ENCODE results near the gene HDGFL2. TPM values are rescaled to one million over a fixed set of nuclear protein-coding genes. Genes with fewer than 3 reads are reported as not detected.
A peak's percentile ranks its signal among the peaks of the same experiment; 100 is the strongest.

HDGFL2 gene
- total and polyA plus RNA-seq, 2 of the 8 experiments (the other 6 are each of a cell fraction or from before 2014, with no cell fraction given): 31.1 to 106 TPM

- H4K5ac ChIP-seq (ENCODE audit: insufficient read length, low read depth, low read length): no peak overlapping the region
- no peaks in the 10 kb centered on the region for H3K79me2 ChIP-seq (ENCODE audit: control insufficient read depth in 1 of 2, insufficient read depth in 2 of 2, low read length in 2 of 2)
- peaks cover 2% of the 10 kb centered on the region; the same call in 1 of the 2 replicates for H3K79me1 ChIP-seq (ENCODE audit: low read depth, low read length)
- no peak overlapping the region for H2BK120ac ChIP-seq (replicated peaks; ENCODE audit: low read depth, low read length)
- no peak overlapping the region for H2AFZ ChIP-seq (ENCODE audit: low read length)
- POLR2A ChIA-PET (ENCODE audit: partially characterized antibody): interaction anchor here (0.7 to 2.8 kb wide), 5 partner anchors 9 to 165 kb away, joined by 4 to 27 read pairs (median 7); partner anchors contain the start of genes MPND and PLIN4
- H4K91ac ChIP-seq (replicated peaks; ENCODE audit: insufficient read length, low read length): no peak overlapping the region
- H4K20me1 ChIP-seq (replicated peaks in 1 of 2; ENCODE audit: control insufficient read depth in 1 of 2, insufficient read depth in 2 of 2, low read length in 2 of 2): peaks cover 13 to 22% of the 10 kb centered on the region in 2 experiments
- H3K23ac ChIP-seq (ENCODE audit: insufficient read length): no peak overlapping the region
- FAIRE-seq (no peak), DNase-seq (ENCODE audit: low read depth in 1 of 2, low spot score in 2 of 2) (no peak)
- H4K8ac ChIP-seq (ENCODE audit: extremely low read depth, insufficient read depth, low read length): peak overlapping the region; percentile 51; the same call in 1 of the 2 replicates
- no peak overlapping the region for H3K9ac ChIP-seq (replicated peaks in 1 of 4; ENCODE audit: extremely low read depth in 1 of 4, low read depth in 3 of 4, low read length in 3 of 4)
- 85% methylated on average over 17 of the region's 17 CpGs; no CpG with 5 or more reads in 1 of the 2 experiments for WGBS, 2 experiments (ENCODE audit: extremely low coverage in 1 of 2, insufficient coverage in 1 of 2, insufficient read length in 1 of 2, insufficient replicate concordance in 2 of 2, low coverage in 1 of 2, low lambda C conversion rate in 2 of 2, missing lambda C conversion rate in 1 of 2)
- no peak overlapping the region for H2BK12ac ChIP-seq (ENCODE audit: low read depth, low read length)
- no peak overlapping the region for H3K4me3 ChIP-seq (ENCODE audit: extremely low read depth in 1 of 4, insufficient read depth in 2 of 4, low read depth in 3 of 4, low read length in 4 of 4)
- H2BK5ac ChIP-seq (ENCODE audit: low read depth, low read length): no peak overlapping the region; the same call in 1 of the 2 replicates
- CTCF ChIA-PET (ENCODE audit: partially characterized antibody): interaction anchor here (0.6 to 5.2 kb wide), 7 partner anchors 9 to 129 kb away, joined by 3 to 40 read pairs (median 4); no protein-coding TSS in a partner anchor
- H3K27me3 ChIP-seq (replicated peaks in 1 of 4; ENCODE audit: control insufficient read depth in 3 of 4, extremely low read depth in 1 of 4, insufficient read depth in 3 of 4, low read length in 3 of 4): peaks cover 2 to 31% (median 22%) of the 10 kb centered on the region in 4 experiments; a peak in 6 of 7 replicates
- H2AK5ac ChIP-seq (ENCODE audit: low read depth, low read length): no peak overlapping the region
- H3K14ac ChIP-seq (ENCODE audit: insufficient read length): no peak overlapping the region
- H3K23me2 ChIP-seq (ENCODE audit: low read depth, low read length): no peaks in the 10 kb centered on the region
- no peak overlapping the region for H3K27ac ChIP-seq (ENCODE audit: low read depth, low read length)
- no peak overlapping the region for H3K18ac ChIP-seq (ENCODE audit: extremely low read depth, low read length)
- H3K4ac ChIP-seq (replicated peaks; ENCODE audit: insufficient read length, low read depth, low read length): no peak overlapping the region
- peaks cover 0 to 16% (median 3%) of the 10 kb centered on the region in 4 experiments; a peak in 4 of 8 replicates for H3K36me3 ChIP-seq (ENCODE audit: control insufficient read depth in 2 of 4, insufficient read depth in 4 of 4, low read length in 3 of 4)
- H3K4me1 ChIP-seq (replicated peaks in 1 of 4; ENCODE audit: control insufficient read depth in 3 of 4, insufficient read depth in 4 of 4, low read length in 3 of 4): no peaks in the 10 kb centered on the region
- no peak overlapping the region for H2BK15ac ChIP-seq (ENCODE audit: low read length)
- no peak overlapping the region for H3K56ac ChIP-seq (replicated peaks; ENCODE audit: insufficient read length, low read depth, low read length)
- H3K9me3 ChIP-seq (ENCODE audit: insufficient read depth in 2 of 2, low read depth in 1 of 2, low read length in 1 of 2): no peaks in the 10 kb centered on the region
- H2BK20ac ChIP-seq (ENCODE audit: low read length): no peak overlapping the region
- H3K4me2 ChIP-seq (ENCODE audit: insufficient read depth in 1 of 2, low read depth in 2 of 2, low read length in 2 of 2): no peak overlapping the region
- no peak for TF ChIP-seq TAF1 (IDR thresholded peaks at IDR 0.05; ENCODE audit: low read depth, low read length)
- no peak for TF ChIP-seq KDM1A (IDR thresholded peaks at IDR 0.05; ENCODE audit: borderline replicate concordance, low read length)
- TF ChIP-seq GTF2F1 (IDR thresholded peaks at IDR 0.05; ENCODE audit: borderline replicate concordance, low read depth, low read length): no peak
- TF ChIP-seq JUND (IDR thresholded peaks at IDR 0.05; ENCODE audit: low read length): no peak
- no peak for TF ChIP-seq ZNF274 (IDR thresholded peaks at IDR 0.05; ENCODE audit: borderline replicate concordance, extremely low read depth, low read length)
- no peak for TF ChIP-seq RBBP5 (IDR thresholded peaks at IDR 0.05; ENCODE audit: borderline replicate concordance, low read depth, low read length)
- no peak for TF ChIP-seq CREB1 (IDR thresholded peaks at IDR 0.05)
These were observed 35.7 kb downstream of the HDGFL2 start for GRCh38 chr19:4507804-4508203.
